Trophoblast cell (in vitro differentiated cells and primary cell): Measurements from ENCODE around the gene ZNF469.
A peak's percentile ranks its signal among the peaks of the same experiment; 100 is the strongest.

ENCODE experiments used
- DNase-seq, 2 donors: peaks; one replicate each; pipeline ENCODE4 v3.0.0-alpha.2; 2016
- H2AFZ ChIP-seq: 2 replicates; pipeline ENCODE4 v1.6.1; 2013; ENCODE audit warnings: low read length, moderate library complexity, mild to moderate bottlenecking; ENCODE audit not compliant: insufficient read depth, poor library complexity
- H2AK5ac ChIP-seq: 2 replicates; pipeline ENCODE4 v1.6.1; 2013; ENCODE audit warnings: mild to moderate bottlenecking, low read length
- H2BK120ac ChIP-seq: 2 replicates; pipeline ENCODE4 v1.6.1; 2013; ENCODE audit warnings: low read length, mild to moderate bottlenecking, moderate library complexity; ENCODE audit not compliant: insufficient read depth, poor library complexity
- H2BK12ac ChIP-seq: 2 replicates; pipeline ENCODE4 v1.6.1; 2013; ENCODE audit warnings: mild to moderate bottlenecking, low read length, moderate library complexity
- H2BK5ac ChIP-seq: 2 replicates; pipeline ENCODE4 v1.6.1; 2013; ENCODE audit warnings: low read length, low read depth, moderate library complexity, mild to moderate bottlenecking; ENCODE audit not compliant: poor library complexity
- H3K14ac ChIP-seq: 2 replicates; pipeline ENCODE4 v1.6.1; 2013; ENCODE audit warnings: mild to moderate bottlenecking, low read length
- H3K18ac ChIP-seq: 2 replicates; pipeline ENCODE4 v1.6.1; 2013; ENCODE audit warnings: mild to moderate bottlenecking, low read length
- H3K23ac ChIP-seq: 2 replicates; pipeline ENCODE4 v1.6.1; 2013; ENCODE audit warnings: low read length
- H3K27ac ChIP-seq: 2 replicates; pipeline ENCODE4 v1.5.1; 2013; ENCODE audit warnings: low read depth, mild to moderate bottlenecking, inconsistent platforms, low read length, moderate library complexity
- H3K27me3 ChIP-seq: 2 replicates; pipeline ENCODE4 v1.6.1; 2013; ENCODE audit warnings: inconsistent platforms, mild to moderate bottlenecking, low read length, moderate library complexity; ENCODE audit not compliant: insufficient read depth
- H3K36me3 ChIP-seq, 2 experiments: 1 replicate in 1 of 2; 2 replicates in 1 of 2; pipeline ENCODE4 v1.6.1; 2013; ENCODE audit warnings: low read length in 2 of 2, mild to moderate bottlenecking in 2 of 2, moderate library complexity in 1 of 2; ENCODE audit not compliant: insufficient read depth in 2 of 2, control insufficient read depth in 1 of 2
- H3K4ac ChIP-seq: 2 replicates; pipeline ENCODE4 v1.6.1; 2013; ENCODE audit warnings: low read depth, mild to moderate bottlenecking, low read length, moderate library complexity
- H3K4me1 ChIP-seq, 2 experiments: 1 replicate in 1 of 2; 2 replicates in 1 of 2; pipeline ENCODE4 v1.6.1; 2013; ENCODE audit warnings: low read length in 2 of 2, mild to moderate bottlenecking in 2 of 2, moderate library complexity in 1 of 2; ENCODE audit not compliant: insufficient read depth in 2 of 2, control insufficient read depth in 1 of 2
- H3K4me2 ChIP-seq: 2 replicates; pipeline ENCODE4 v1.6.1; 2013; ENCODE audit warnings: inconsistent platforms, mild to moderate bottlenecking, low read length, moderate library complexity
- H3K4me3 ChIP-seq: 2 replicates; pipeline ENCODE4 v1.5.1; 2013; ENCODE audit warnings: mild to moderate bottlenecking, low read depth, low read length, inconsistent platforms
- H3K79me1 ChIP-seq: one replicate; pipeline ENCODE4 v1.6.1; 2013; ENCODE audit warnings: low read length
- H3K79me2 ChIP-seq: 2 replicates; pipeline ENCODE4 v1.6.1; 2013; ENCODE audit warnings: low read length, mild to moderate bottlenecking; ENCODE audit not compliant: control insufficient read depth, insufficient read depth, poor library complexity
- H3K9ac ChIP-seq: 2 replicates; pipeline ENCODE4 v1.6.1; 2013; ENCODE audit warnings: mild to moderate bottlenecking, low read length
- H3K9me3 ChIP-seq: 2 replicates; pipeline ENCODE4 v1.6.1; 2013; ENCODE audit warnings: low read depth, mild to moderate bottlenecking, control low read depth, inconsistent platforms, low read length; ENCODE audit not compliant: insufficient read depth
- H4K12ac ChIP-seq: 2 replicates; pipeline ENCODE4 v1.6.1; 2013; ENCODE audit warnings: low read depth, mild to moderate bottlenecking, low read length, moderate library complexity
- H4K8ac ChIP-seq: 2 replicates; pipeline ENCODE4 v1.6.1; 2013; ENCODE audit warnings: low read depth, mild to moderate bottlenecking, low read length, moderate library complexity
- H4K91ac ChIP-seq: one replicate; pipeline ENCODE4 v1.6.1; 2013; ENCODE audit warnings: low read depth, mild to moderate bottlenecking, low read length, moderate library complexity
- WGBS: extraction: QIAGEN DNeasy Blood & Tissue Kit; methylation state at CpG from one replicate; pipeline ENCODE4 v1.1.7; 2013; ENCODE audit warnings: missing lambda C conversion rate; ENCODE audit not compliant: insufficient read length, insufficient coverage; ENCODE audit errors: extremely low coverage; 5-methylcytosine and 5-hydroxymethylcytosine counted together

ZNF469 gene

GRCh38 chr16:88376835-88377726 is 5.7 kb upstream of the ZNF469 start:
- H3K4ac ChIP-seq, result no peak overlapping the region
- no peak overlapping the region for H3K23ac ChIP-seq
- no peak overlapping the region for H3K14ac ChIP-seq
- peak; percentile 4 to 13 for DNase-seq
- no peak overlapping the region for H3K4me2 ChIP-seq
- H4K91ac ChIP-seq, result no peak overlapping the region
- peaks cover 3% of the 10 kb centered on the region for H3K27me3 ChIP-seq
- H3K9ac ChIP-seq, result no peak overlapping the region
- no peak overlapping the region for H4K12ac ChIP-seq
- no peak overlapping the region for H2BK5ac ChIP-seq
- no peak overlapping the region for H2AK5ac ChIP-seq
- no peak overlapping the region for H2AFZ ChIP-seq
- no peak overlapping the region for H3K4me3 ChIP-seq
- H3K27ac ChIP-seq, result no peak overlapping the region
- no peaks in the 10 kb centered on the region for H3K79me1 ChIP-seq
- no peak overlapping the region for H3K18ac ChIP-seq
- no peak overlapping the region for H2BK120ac ChIP-seq
- peaks cover 15% of the 10 kb centered on the region for H3K9me3 ChIP-seq
- H3K36me3 ChIP-seq, result no peaks in the 10 kb centered on the region
- no CpG with 5 or more reads among the region's 30 CpGs for WGBS
- no peaks in the 10 kb centered on the region for H3K79me2 ChIP-seq
- no peaks in the 10 kb centered on the region for H3K4me1 ChIP-seq
- H4K8ac ChIP-seq, result no peak overlapping the region
- H2BK12ac ChIP-seq, result no peak overlapping the region

- Histone ChIP-seq H2AK5ac (no peak overlapping the region), H3K4me3 (no peak overlapping the region), H3K27ac (no peak overlapping the region), H3K79me2 (no peaks in the 10 kb centered on the region), H4K12ac (no peak overlapping the region), H3K4me2 (no peak overlapping the region), H3K9ac (no peak overlapping the region), H3K18ac (no peak overlapping the region), H4K91ac (no peak overlapping the region), H2BK120ac (no peak overlapping the region), H3K27me3 (peaks cover 9% of the 10 kb centered on the region), H4K8ac (no peak overlapping the region), H3K4me1 (peaks cover 0 to 2% of the 10 kb centered on the region in 2 experiments), H3K4ac (no peak overlapping the region), H2BK5ac (no peak overlapping the region), H2BK12ac (no peak overlapping the region), H3K36me3 (no peaks in the 10 kb centered on the region), H3K79me1 (no peaks in the 10 kb centered on the region), H3K23ac (no peak overlapping the region), H3K9me3 (peaks cover 19% of the 10 kb centered on the region), H2AFZ (no peak overlapping the region), H3K14ac (no peak overlapping the region)
- no CpG with 5 or more reads among the region's 12 CpGs for WGBS
- DNase-seq, result no peak
Observed at GRCh38 chr16:88377961-88378360, 4.8 kb upstream of the ZNF469 start.

DNA sequence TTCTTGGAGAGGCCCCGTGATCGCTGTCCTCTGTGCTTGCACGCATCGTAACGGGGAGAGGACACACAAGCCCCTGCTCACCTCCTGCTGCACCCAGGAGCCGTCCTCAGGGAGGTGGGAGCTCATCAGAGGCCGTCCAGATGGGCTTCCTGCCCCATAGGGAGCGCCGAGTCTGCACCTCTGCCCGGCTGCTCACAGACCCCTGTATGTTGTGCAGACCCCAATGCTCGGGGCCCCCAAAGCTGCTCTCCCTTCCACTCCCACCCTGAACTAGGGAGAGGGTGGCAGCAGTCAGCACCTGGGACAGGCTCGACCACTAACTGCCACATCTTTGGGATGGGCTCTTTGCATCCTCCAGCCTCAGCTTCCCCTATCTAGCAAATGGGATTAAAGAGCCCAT is 4.4 kb upstream of the ZNF469 start:
- H3K79me2 ChIP-seq, result no peaks in the 10 kb centered on the region
- no peak overlapping the region for H4K91ac ChIP-seq
- no peak overlapping the region for H3K23ac ChIP-seq
- H4K8ac ChIP-seq, result no peak overlapping the region
- H3K14ac ChIP-seq, result no peak overlapping the region
- no peak overlapping the region for H3K27ac ChIP-seq
- no peak overlapping the region for H3K4ac ChIP-seq
- no peak overlapping the region for H3K4me2 ChIP-seq
- no peak overlapping the region for H2AFZ ChIP-seq
- DNase-seq, result no peak
- no peak overlapping the region for H3K18ac ChIP-seq
- H3K79me1 ChIP-seq, result no peaks in the 10 kb centered on the region
- H2BK5ac ChIP-seq, result no peak overlapping the region
- H3K36me3 ChIP-seq, result no peaks in the 10 kb centered on the region
- no CpG with 5 or more reads among the region's 12 CpGs for WGBS
- no peak overlapping the region for H4K12ac ChIP-seq
- H2AK5ac ChIP-seq, result no peak overlapping the region
- H3K9ac ChIP-seq, result no peak overlapping the region
- H3K4me1 ChIP-seq, result peaks cover 0 to 2% of the 10 kb centered on the region in 2 experiments
- H2BK120ac ChIP-seq, result no peak overlapping the region
- H3K4me3 ChIP-seq, result no peak overlapping the region
- H3K27me3 ChIP-seq, result peaks cover 13% of the 10 kb centered on the region
- peaks cover 19% of the 10 kb centered on the region for H3K9me3 ChIP-seq
- no peak overlapping the region for H2BK12ac ChIP-seq

- Histone ChIP-seq H3K9ac (no peak overlapping the region), H2BK120ac (no peak overlapping the region), H3K27me3 (peaks cover 20% of the 10 kb centered on the region), H3K4me1 (peaks cover 0 to 2% of the 10 kb centered on the region in 2 experiments), H3K9me3 (peaks cover 24% of the 10 kb centered on the region), H4K91ac (no peak overlapping the region), H3K4ac (no peak overlapping the region), H4K8ac (no peak overlapping the region), H3K36me3 (no peaks in the 10 kb centered on the region), H3K27ac (no peak overlapping the region), H3K4me2 (no peak overlapping the region), H2AK5ac (no peak overlapping the region), H3K14ac (no peak overlapping the region), H2AFZ (no peak overlapping the region), H3K23ac (no peak overlapping the region), H3K4me3 (no peak overlapping the region), H4K12ac (no peak overlapping the region), H3K79me2 (no peaks in the 10 kb centered on the region), H2BK12ac (no peak overlapping the region), H3K18ac (no peak overlapping the region), H2BK5ac (no peak overlapping the region), H3K79me1 (no peaks in the 10 kb centered on the region)
- DNase-seq, result no peak
- no CpG with 5 or more reads among the region's 25 CpGs for WGBS
Observed at GRCh38 chr16:88378836-88379693, 3.7 kb upstream of the ZNF469 start.
